Measurements from ENCODE around the gene SUFU.
A peak's percentile ranks its signal among the peaks of the same experiment; 100 is the strongest.

Gene SUFU

DNA sequence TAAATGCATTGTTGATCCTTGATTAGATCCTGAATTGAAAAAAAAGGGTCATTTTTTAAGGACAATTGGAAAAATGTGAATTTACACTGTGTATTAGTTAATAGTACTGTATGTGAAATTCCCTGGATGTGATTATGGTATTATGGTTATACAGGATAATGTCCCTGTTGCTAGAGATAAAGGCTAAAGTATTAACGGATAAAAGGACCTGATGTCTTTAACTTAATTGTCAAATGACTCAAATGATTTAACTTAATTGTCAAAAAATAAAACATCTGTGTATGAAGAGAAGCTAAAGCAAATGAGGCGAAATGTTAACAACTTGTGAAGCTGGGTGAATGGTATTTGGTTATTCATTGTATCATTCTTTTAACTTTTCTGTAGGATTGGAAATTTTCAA, 48.8 kb downstream of the SUFU start:
- no peak for DNase-seq (ENCODE audit: low read depth)

DNA sequence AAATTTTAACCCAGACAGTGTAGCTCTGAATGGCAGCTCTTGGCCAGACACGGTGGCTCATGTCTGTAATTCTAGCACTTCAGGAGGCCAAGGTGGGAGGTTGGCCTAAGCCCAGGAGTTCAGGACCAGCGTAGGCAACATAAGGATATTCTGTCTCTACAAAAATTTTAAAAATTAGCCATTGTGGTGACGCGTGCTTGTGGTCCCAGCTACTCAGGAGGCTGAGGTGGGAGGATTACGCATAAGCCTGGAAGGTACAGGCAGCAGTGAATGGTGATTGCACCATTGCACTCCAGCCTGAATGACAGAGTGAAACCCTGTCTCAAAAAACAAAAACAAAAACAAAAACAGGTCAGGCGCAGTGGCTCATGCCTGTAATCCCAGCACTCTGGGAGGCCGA, 50.0 kb downstream of the SUFU start:
- DNase-seq (ENCODE audit: low read depth) = no peak

- DNase-seq (ENCODE audit: low read depth) = no peak
Measured at GRCh38 chr10:102554531-102554930, 50.8 kb downstream of the SUFU start.

DNA sequence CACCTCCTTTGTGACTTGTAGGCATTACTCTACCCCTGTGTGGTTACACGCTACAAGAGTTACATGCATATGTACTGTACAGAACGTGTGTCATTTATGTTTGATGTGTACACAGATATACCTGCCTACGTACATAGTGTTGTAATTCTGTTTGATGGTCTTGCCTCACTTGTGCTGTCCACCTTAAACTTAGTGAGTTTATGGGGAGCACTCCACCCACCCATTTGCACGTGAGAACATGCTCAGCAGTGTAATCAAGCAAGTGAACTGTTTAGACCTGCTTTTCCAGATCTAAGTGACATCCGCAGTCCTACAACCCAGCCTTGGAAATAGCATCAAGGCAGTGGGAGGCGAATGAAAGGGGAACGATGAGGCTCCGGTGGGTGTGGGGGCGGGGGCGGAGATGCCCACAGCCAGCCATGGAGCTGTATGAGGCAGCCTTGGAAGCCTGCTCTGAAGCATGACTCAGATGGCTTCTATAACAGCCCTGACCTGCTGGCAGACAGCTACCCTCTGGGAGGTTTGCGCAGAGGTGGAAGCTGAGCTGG, 52.1 kb downstream of the SUFU start:
- peak; percentile 54 for DNase-seq (ENCODE audit: low read depth)

- DNase-seq (ENCODE audit: low read depth) = no peak
Measured at GRCh38 chr10:102557569-102557968, 53.8 kb downstream of the SUFU start.

DNA sequence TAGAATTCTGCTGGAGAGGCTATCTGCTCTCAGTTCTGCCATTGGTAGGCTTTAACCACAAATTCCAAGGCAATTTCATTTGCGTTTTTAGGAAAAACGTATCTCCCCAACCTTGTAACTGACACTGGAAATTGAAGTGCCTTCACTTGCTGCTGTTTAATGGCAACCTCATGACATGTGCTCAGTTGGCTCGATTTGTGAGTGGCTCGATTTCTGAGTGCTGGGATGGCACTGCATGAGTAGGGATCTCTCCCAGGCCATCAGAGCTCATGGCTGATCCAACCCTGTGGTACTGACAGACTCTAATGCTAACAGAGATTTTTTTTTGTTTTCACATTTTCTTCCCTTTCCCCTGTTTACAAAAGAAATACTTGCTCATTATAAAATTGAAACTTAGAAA, 56.0 kb downstream of the SUFU start:
- no peak for DNase-seq (ENCODE audit: low read depth)

DNA sequence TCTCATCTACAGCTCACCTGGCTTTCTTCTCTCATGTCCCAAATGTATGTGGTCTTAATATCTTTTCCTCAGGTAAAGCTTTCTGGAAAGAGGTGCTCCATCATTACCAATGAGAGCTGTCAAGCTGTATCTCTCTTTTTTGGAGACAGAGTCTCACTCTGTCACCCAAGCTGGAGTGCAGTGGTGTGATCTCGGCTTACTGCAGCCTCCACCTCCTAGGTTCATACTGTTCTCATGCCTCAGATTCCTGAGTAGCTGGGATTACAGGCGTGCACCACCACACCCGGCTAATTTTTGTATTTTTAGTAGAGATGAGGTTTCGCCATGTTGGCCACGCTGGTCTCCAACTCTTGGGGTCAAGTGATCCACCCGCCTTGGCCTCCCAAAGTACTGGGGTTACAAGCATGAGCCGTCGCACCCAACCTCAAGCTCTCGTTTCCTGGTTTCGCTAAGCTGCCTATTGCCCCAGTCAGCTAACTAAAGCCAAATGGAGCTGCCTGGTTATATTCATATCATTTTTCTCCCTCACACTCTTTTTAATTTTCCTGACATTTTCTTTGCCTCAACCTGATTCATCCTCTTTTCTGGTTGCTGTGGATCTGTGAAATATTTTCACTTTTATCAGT, 60.5 kb downstream of the SUFU start:
- no peak for DNase-seq (ENCODE audit: low read depth)

DNA sequence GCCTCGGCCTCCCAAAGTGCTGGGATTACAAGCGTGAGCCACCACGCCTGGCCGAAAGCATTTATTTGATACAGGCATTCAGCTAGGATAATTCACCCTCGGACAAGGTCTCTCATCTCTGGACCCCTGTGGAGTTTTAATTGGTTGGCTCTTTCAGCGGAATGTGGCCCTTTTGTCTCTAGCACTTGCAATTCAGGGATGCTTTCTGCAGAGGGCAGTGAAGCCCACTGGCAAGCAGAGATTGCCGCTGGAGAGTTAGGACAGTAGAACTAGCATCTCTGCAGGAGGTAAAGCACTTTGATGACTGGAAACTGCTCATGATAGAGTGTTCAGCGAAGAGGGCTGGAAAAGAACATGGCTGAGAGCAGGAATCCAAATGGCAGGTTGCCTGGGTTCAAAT, 62.0 kb downstream of the SUFU start:
- DNase-seq (ENCODE audit: low read depth) = no peak

- no peak for DNase-seq (ENCODE audit: low read depth)
Measured at GRCh38 chr10:102578782-102579181, 75.0 kb downstream of the SUFU start.

DNA sequence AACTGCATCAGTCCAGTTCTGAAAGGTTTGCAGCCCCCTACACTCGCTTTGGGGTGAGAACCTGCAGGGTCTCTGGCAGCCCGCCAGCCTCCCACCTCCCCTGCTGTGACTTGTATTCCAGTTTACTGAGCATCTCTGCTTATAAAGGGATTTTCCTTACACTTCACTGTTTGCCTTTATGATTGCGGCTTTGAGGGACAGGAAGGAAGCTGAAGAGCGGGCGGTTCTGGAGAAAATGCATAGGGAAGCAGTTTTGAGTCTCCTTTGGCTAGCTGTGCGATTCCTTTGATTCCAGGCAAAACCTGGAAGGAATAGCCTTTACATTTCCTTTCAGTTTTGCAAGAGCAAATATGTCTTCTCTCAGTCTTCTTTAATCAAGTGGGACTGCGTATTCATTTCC, 75.6 kb downstream of the SUFU start:
- no peak for DNase-seq (ENCODE audit: low read depth)

- no peak for DNase-seq (ENCODE audit: low read depth)
Measured at GRCh38 chr10:102580230-102580629, 76.5 kb downstream of the SUFU start.

- no peak for DNase-seq (ENCODE audit: low read depth)
Measured at GRCh38 chr10:102581401-102581800, 77.6 kb downstream of the SUFU start.

GRCh38 chr10:102581981-102582580, 78.3 kb downstream of the SUFU start:
- no peak for DNase-seq (ENCODE audit: low read depth)

- peak; percentile 71 for DNase-seq (ENCODE audit: low read depth)
Measured at GRCh38 chr10:102583435-102584417, 80.0 kb downstream of the SUFU start.

DNA sequence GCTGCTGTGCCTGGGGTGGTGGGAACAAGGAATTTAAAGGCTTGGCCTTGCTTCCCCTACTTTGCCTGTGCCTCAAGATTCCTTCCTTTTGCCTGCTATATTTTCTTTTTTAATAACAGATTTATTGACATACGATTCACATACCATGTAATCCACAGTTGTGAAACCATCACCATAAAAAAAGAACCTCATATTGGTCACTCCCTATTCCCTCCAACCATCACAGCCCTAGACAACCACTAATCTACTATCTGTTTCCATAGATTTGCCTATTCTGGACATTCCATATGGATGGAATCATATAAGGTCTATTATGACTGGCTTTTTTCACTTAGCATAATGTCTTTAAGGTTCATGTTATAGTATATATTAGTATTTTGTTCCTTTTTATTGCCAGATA, 81.3 kb downstream of the SUFU start:
- DNase-seq (ENCODE audit: low read depth) = no peak

DNA sequence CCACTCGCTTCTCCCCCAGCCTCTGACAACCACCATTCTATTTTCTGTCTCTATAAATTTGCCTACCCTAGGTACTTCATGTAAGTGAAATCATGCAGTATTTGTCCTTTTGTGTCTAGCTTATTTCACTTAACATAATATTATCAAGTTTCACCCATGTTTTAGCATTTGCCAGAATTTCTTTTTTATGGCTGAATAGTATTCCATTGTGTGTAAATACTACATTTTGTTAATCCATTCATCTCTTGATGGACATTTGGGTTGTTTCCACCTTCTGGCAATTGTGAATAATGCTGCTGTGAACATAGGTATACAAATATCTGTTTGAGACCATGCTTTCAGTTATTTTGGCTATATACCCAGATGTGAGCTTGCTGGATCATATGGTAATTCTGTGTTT, 83.1 kb downstream of the SUFU start:
- no peak for DNase-seq (ENCODE audit: low read depth)

- DNase-seq (ENCODE audit: low read depth) = no peak
Measured at GRCh38 chr10:102588875-102589274, 85.1 kb downstream of the SUFU start.

DNA sequence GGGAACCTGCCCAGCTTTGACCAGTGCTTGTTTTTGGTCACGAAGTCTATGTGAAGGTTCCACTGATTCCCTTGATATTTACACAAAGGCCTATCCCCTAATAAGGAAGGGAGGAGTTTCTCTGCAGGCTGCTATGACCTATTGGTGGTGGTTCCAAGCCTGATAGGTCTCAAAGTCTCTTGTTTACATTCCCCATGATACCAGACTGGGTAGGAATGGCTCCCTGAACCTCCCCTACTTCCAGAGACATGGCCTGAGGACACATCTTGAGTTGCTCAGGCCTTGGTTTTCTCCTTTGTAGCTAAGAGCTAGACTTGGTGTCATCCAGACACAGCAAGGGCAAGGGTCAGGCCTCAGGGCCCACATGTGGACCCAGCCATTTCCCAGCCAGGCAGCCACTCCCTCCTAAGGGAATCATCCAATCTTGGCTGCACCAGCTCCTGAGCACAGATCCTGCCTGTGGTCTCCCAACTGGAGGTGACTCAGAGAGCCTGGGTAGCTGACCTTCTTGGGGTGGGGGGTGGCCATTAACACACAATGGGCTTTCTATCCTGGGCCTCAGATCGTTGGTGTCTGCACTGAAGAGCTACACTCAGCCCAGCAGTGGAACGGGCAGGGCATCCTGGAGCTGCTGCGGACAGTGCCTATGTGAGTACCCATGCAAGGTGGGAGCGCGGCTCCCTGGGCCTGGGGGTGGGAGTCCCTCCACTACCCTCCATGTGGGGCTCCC, 89.5 kb downstream of the SUFU start:
- no peak for DNase-seq (ENCODE audit: low read depth)

DNA sequence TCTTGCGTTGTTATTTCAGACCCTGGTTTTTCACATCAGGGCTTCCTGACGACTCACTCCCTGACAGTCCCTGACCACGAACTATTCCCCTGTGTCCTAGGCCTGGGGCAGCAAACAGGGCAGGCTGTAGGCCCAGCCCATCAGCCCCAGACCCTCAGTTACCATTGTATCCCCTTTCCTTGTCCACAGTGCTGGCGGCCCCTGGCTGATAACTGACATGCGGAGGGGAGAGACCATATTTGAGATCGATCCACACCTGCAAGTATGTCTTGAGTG, 90.0 kb downstream of the SUFU start:
- DNase-seq (ENCODE audit: low read depth) = no peak

GRCh38 chr10:102595293-102595692, 91.5 kb downstream of the SUFU start:
- no peak for DNase-seq (ENCODE audit: low read depth)

DNA sequence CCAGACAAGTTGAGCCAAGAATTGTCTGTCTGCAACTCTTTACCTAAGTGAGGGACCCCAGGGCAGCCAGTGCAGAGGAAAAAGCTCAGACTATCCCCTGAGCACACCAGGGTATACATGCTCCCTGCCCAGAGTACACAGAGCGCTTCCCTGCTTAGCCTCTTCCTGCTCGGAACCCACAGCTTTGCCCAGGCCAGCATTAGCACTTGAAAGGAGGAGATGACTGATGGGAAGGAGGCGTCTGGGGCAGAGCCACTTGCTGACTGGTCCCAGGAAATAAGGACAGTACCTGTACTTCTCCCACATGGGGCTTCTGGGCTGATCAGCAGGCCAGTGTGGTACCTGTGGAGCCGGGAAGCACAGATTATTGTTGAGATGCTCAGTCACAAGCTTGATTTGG, 92.1 kb downstream of the SUFU start:
- no peak for DNase-seq (ENCODE audit: low read depth)

GRCh38 chr10:102596506-102596971, 92.8 kb downstream of the SUFU start:
- DNase-seq (ENCODE audit: low read depth) = no peak

All from stromal cell of bone marrow (primary cell).